Measurements from ENCODE around the gene GRHL1. TPM values are rescaled to one million over a fixed set of nuclear protein-coding genes. Genes with fewer than 3 reads are reported as not detected.

GRHL1 gene
- total and polyA plus RNA-seq, 8 donors = 2.4 to 7.3 (median 5.5) TPM

DNA sequence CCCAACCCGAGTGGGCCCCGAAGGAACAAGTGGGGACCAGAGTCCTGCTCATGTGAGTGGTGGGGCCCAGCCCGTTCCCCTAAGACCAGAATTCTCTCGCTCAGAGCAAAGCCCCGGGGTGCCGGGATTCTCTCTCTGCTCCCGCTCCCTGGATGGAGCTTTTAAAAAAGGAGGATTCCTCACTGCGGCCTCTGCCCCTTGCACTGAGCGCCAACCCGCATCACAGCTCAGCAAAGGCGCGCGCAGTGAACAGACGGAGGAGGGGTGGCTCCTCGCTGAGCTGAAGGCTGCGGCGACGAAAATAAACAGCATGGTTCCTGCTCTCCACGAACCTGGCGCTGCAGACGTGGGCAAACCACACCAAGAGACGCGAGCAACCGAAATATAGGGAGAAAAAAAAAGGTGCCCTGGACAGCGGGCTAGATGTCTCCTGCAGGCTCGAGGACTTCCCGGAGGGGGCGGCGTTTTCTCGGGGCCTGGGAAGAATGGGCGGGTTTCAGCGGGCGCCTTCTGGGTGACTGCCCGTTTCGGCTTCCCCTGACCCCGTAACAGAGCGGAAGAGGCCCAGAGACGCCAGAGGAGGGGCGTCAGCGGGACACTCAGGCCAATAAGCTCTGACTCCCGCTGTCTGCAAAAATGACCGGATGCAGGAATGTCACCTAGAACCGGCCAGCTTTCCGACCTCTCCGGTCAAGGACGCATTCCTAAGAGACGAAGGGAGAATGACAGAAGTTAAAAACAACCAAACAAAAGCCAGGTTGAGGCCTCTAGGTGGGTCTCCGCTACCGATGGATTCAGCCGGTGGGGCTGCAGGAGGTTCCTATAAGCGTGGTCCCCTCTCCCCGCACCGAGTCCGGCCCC lies 91.0 kb downstream of the GRHL1 start:
- intact Hi-C loops (cut with DNase I) = loop anchor here in 1 of 2 donors (10.0 kb wide), 1 partner anchor 58 kb away; no protein-coding TSS in a partner anchor

DNA sequence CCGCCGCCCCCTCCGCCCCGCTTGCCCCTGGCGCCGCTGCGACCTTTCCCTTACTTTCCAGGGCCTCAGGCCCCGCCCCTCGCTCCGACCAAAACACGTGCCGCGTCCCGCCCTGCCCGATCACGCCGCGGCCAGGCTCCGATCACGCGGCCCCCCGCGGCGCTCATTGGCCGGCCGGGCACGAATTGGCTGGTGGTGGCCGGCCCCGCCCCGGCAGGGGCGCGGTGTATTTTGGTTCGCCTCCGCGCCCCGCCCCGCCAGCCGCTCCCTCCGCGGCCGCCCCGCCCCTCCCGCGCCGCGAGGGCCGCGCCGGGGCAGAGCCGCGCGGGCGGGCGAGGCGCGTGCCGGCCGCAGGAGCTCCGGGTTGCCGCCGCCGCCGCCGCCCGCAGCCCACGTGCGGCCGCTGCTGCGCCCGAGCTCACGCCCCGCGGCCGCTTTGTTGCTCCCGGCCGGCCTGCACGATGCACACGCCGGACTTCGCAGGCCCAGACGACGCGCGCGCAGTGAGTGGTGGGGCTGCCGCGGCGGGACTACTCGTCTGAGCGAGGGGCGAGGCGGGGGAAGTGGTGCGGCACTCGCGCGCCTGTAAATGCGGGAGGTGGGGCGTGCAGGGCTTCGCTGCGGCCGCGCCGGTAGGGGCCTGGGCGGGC lies 91.9 kb downstream of the GRHL1 start, which contains the start of gene KLF11:
KLF11 (plus strand) TSS at position 295 of the 650 bp plus-strand sequence; CDS start at position 462, 167 bp downstream.
- DNase-seq = peak; percentile 85 to 95 (median 94)
- intact Hi-C loops (cut with DNase I) = loop anchor here in 1 of 2 donors (10.0 kb wide), 1 partner anchor 59 kb away; no protein-coding TSS in a partner anchor
- peak; percentile 84 for ATAC-seq
- H3K9me3 ChIP-seq = no peaks in the 10 kb centered on the region
- peaks cover 0 to 25% of the 10 kb centered on the region in 2 donors for H3K36me3 ChIP-seq
- peak within 1 kb of the TSS; percentile 91 to 94 for H3K27ac ChIP-seq
- TF ChIP-seq, protein P1, sequence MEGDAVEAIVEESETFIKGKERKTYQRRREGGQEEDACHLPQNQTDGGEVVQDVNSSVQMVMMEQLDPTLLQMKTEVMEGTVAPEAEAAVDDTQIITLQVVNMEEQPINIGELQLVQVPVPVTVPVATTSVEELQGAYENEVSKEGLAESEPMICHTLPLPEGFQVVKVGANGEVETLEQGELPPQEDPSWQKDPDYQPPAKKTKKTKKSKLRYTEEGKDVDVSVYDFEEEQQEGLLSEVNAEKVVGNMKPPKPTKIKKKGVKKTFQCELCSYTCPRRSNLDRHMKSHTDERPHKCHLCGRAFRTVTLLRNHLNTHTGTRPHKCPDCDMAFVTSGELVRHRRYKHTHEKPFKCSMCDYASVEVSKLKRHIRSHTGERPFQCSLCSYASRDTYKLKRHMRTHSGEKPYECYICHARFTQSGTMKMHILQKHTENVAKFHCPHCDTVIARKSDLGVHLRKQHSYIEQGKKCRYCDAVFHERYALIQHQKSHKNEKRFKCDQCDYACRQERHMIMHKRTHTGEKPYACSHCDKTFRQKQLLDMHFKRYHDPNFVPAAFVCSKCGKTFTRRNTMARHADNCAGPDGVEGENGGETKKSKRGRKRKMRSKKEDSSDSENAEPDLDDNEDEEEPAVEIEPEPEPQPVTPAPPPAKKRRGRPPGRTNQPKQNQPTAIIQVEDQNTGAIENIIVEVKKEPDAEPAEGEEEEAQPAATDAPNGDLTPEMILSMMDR (IDR thresholded peaks at IDR 0.05) = no peak
- peak within 1 kb of the TSS; percentile 46 to 57 for H3K4me3 ChIP-seq
- H3K27me3 ChIP-seq = peaks cover 0 to 8% of the 10 kb centered on the region in 2 donors
- peaks cover 1 to 73% of the 10 kb centered on the region in 2 donors for H3K4me1 ChIP-seq

More for the DNA sequence above, 91.0 kb downstream of the GRHL1 start:
- Histone ChIP-seq H3K36me3 (peaks cover 0 to 16% of the 10 kb centered on the region in 2 donors), H3K27me3 (peaks cover 0 to 8% of the 10 kb centered on the region in 2 donors), H3K4me1 (peaks cover 0 to 74% of the 10 kb centered on the region in 2 donors), H3K27ac (peak overlapping the region; percentile 91 to 93), H3K9me3 (no peaks in the 10 kb centered on the region), H3K4me3 (peak overlapping the region; percentile 31 to 57)
- DNase-seq = peak; percentile 75 to 91 (median 88)
- peak; percentile 48 for ATAC-seq
- TF ChIP-seq, protein P1 (IDR thresholded peaks at IDR 0.05) = no peak

DNA sequence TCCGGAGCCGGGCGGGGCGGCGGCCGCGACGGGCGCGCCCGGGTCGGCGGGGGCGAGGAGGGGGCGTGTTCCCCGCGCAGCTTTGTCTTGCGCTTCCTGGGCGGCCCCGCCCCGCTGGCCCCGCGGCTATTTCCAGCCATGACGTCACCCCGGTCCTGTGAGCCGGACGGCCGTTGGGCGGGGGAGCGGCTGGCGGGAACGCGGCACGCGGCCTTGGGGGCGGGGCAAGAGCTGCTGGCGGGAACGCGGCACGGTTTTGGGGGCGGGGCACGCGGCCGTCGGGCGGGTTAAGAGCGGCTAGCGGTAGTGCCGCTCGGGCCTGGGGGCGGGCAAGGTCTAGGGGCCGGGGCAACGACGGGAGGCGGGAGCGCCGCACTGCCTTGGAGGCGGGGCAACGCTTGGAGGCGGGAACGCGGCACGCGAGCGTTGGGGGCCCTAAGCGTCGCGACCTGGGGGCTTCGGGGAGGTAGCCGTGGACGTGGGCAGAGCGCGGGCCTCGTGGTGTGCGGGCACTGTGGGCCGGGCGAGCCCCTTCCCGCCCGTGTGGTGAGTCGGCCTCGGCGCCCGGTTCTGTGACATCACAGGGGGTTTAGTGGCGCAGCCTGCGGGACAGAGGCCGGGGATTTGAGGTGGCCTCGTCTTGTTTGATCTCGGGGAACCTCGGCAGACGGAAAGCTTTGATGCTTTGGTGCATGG lies 92.6 kb downstream of the GRHL1 start:
- peak overlapping the region; percentile 91 to 94 for H3K27ac ChIP-seq
- no peaks in the 10 kb centered on the region for H3K9me3 ChIP-seq
- TF ChIP-seq, protein P1 (IDR thresholded peaks at IDR 0.05) = no peak
- H3K4me3 ChIP-seq = peak overlapping the region; percentile 46 to 57
- peaks cover 0 to 28% of the 10 kb centered on the region in 2 donors for H3K36me3 ChIP-seq
- H3K4me1 ChIP-seq = peaks cover 3 to 73% of the 10 kb centered on the region in 2 donors
- peak; percentile 89 to 98 (median 96) for DNase-seq
- peak; percentile 75 for ATAC-seq
- H3K27me3 ChIP-seq = peaks cover 0 to 8% of the 10 kb centered on the region in 2 donors
- intact Hi-C loops (cut with DNase I) = loop anchor here in 1 of 2 donors (10.0 kb wide), 1 partner anchor 59 kb away; no protein-coding TSS in a partner anchor

DNA sequence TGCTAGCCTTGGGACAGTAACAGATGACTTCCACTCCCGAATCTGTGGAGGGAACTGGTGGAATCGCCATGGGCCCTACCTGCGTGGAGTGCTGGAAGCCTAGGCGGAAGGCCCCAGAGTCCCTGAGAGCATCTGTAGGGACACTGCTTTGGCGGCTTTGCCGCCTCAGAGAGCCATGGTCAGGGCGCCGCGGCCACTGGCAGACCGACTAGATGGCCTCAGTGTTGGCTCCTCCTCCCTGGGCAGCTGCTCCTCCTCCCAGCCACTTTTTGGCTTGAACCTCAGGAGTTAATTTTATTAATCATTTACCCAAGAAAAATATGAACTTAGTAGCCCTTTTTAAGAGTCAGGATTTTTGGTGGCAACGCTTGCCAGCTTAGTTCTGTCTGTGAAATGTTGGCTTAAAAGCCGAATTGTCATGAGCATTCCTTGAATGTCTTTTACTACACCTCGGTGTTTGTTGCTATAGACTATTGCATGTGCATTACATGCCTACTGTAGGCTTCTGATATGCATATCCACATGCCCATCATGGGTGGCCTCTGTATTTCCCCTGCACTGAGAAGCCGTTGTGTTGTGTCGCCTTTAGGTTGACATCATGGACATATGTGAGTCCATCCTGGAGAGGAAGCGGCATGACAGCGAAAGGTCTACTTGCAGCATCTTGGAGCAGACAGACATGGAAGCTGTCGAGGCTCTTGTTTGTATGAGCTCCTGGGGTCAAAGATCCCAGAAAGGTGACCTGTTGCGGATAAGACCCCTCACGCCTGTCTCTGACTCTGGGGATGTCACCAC lies 94.3 kb downstream of the GRHL1 start:
- Histone ChIP-seq H3K27ac (peak overlapping the region in 1 of 2 donors; percentile 18), H3K4me1 (peaks cover 3 to 70% of the 10 kb centered on the region in 2 donors), H3K4me3 (peak overlapping the region in 1 of 2 donors; percentile 57), H3K27me3 (peaks cover 0 to 8% of the 10 kb centered on the region in 2 donors), H3K36me3 (peaks cover 0 to 39% of the 10 kb centered on the region in 2 donors), H3K9me3 (no peaks in the 10 kb centered on the region)
- intact Hi-C loops (cut with DNase I) = loop anchor here in 1 of 2 donors (5.0 to 10.0 kb wide), 2 partner anchors 61 to 228 kb away; no protein-coding TSS in a partner anchor
- no peak for ATAC-seq
- DNase-seq = peak in 1 of 4 donors; percentile 80
- TF ChIP-seq, protein P1 (IDR thresholded peaks at IDR 0.05) = no peak
